CD14-positive monocyte (primary cell): Measurements from ENCODE around the gene CDH12. TPM values are rescaled to one million over a fixed set of nuclear protein-coding genes. Genes with fewer than 3 reads are reported as not detected.

Experiments used
- DNase-seq, 3 donors: peaks; one replicate each; pipeline ENCODE4 v3.0.0-alpha.2; 2011 to 2022
- H2AFZ ChIP-seq: 2 replicates; pipeline ENCODE4 v1.6.0; 2012; ENCODE audit warnings: mild to moderate bottlenecking, low read depth, low read length, inconsistent platforms; ENCODE audit not compliant: insufficient read depth, poor library complexity, severe bottlenecking
- H3K27ac ChIP-seq, 2 donors: 1 replicate in 1 of 2; 2 replicates in 1 of 2; pipeline ENCODE4 v1.5.1; 2012 to 2013; ENCODE audit warnings: low read length in 2 of 2, control low read depth in 1 of 2, inconsistent platforms in 1 of 2, low read depth in 1 of 2, mild to moderate bottlenecking in 1 of 2
- H3K27me3 ChIP-seq, 2 donors: one replicate each; pipeline versions ENCODE4 v1.6.0 to v1.6.1; 2011 to 2013; ENCODE audit warnings: low read length in 2 of 2; ENCODE audit not compliant: control insufficient read depth in 2 of 2, insufficient read depth in 2 of 2
- H3K36me3 ChIP-seq, 2 donors: replicated peaks in 1 of 2; 1 replicate in 1 of 2; 2 replicates in 1 of 2; pipeline versions ENCODE4 v1.5.1 to v1.6.1; 2012 to 2013; ENCODE audit warnings: low read length in 2 of 2, control low read depth in 1 of 2, inconsistent platforms in 1 of 2, mild to moderate bottlenecking in 1 of 2; ENCODE audit not compliant: insufficient read depth in 2 of 2, control insufficient read depth in 1 of 2
- H3K4me1 ChIP-seq, 2 donors: 1 replicate in 1 of 2; 2 replicates in 1 of 2; pipeline versions ENCODE4 v1.5.1 to v1.6.1; 2012 to 2013; ENCODE audit warnings: low read length in 2 of 2, control low read depth in 1 of 2, inconsistent platforms in 1 of 2, mild to moderate bottlenecking in 1 of 2, moderate library complexity in 1 of 2; ENCODE audit not compliant: insufficient read depth in 2 of 2, control insufficient read depth in 1 of 2
- H3K4me2 ChIP-seq: replicated peaks from 2 replicates; pipeline ENCODE3; 2012; ENCODE audit warnings: low read length, moderate library complexity, mild to moderate bottlenecking; ENCODE audit not compliant: poor library complexity, severe bottlenecking; ENCODE audit errors: extremely low read depth
- H3K4me3 ChIP-seq, 3 experiments: fragments of 200-600 bp in 1 of 3; sonication (generic) in 1 of 3; replicated peaks in 1 of 3; 1 replicate in 2 of 3; 2 replicates in 1 of 3; pipeline ENCODE4 v1.5.1; 2011 to 2013; ENCODE audit warnings: low read length in 3 of 3, mild to moderate bottlenecking in 3 of 3, control low read depth in 2 of 3, low read depth in 2 of 3, inconsistent platforms in 1 of 3, moderate library complexity in 1 of 3
- H3K79me2 ChIP-seq: 2 replicates; pipeline ENCODE4 v1.6.0; 2012; ENCODE audit warnings: mild to moderate bottlenecking, control low read depth, inconsistent platforms, low read length, moderate library complexity; ENCODE audit not compliant: insufficient read depth
- H3K9ac ChIP-seq: 2 replicates; pipeline ENCODE4 v1.6.0; 2017; ENCODE audit warnings: low read length, mild to moderate bottlenecking; ENCODE audit not compliant: insufficient read depth, poor library complexity, severe bottlenecking
- H3K9me3 ChIP-seq, 2 donors: replicated peaks in 1 of 2; 1 replicate in 1 of 2; 2 replicates in 1 of 2; pipeline versions ENCODE4 v1.5.1 to v1.6.1; 2012 to 2013; ENCODE audit warnings: low read length in 2 of 2, control low read depth in 1 of 2; ENCODE audit not compliant: control insufficient read depth in 1 of 2, insufficient read depth in 1 of 2
- H4K20me1 ChIP-seq: 2 replicates; pipeline ENCODE4 v1.6.0; 2012; ENCODE audit warnings: mild to moderate bottlenecking, low read length, control low read depth, moderate library complexity; ENCODE audit not compliant: insufficient read depth
- H3K27ac Mint-ChIP-seq, 7 donors: one replicate each; pipeline ENCODE4 v1.8.0; 2020; ENCODE audit warnings: mild to moderate bottlenecking in 7 of 7, mixed read lengths in 7 of 7, moderate library complexity in 6 of 7, inconsistent platforms in 2 of 7
- H3K27me3 Mint-ChIP-seq, 3 donors: one replicate each; pipeline ENCODE4 v1.8.0; 2021 to 2022; ENCODE audit warnings: low read depth in 3 of 3, mild to moderate bottlenecking in 3 of 3, mixed read lengths in 3 of 3, moderate library complexity in 3 of 3, inconsistent platforms in 1 of 3
- H3K36me3 Mint-ChIP-seq, 2 donors: one replicate each; pipeline ENCODE4 v1.8.0; 2020; ENCODE audit warnings: mixed read lengths in 2 of 2, inconsistent platforms in 1 of 2, mild to moderate bottlenecking in 1 of 2
- H3K4me1 Mint-ChIP-seq: one replicate; pipeline ENCODE4 v1.8.0; 2020; ENCODE audit warnings: mild to moderate bottlenecking, mixed read lengths
- H3K4me3 Mint-ChIP-seq, 2 donors: one replicate each; pipeline ENCODE4 v1.8.0; 2020; ENCODE audit warnings: mild to moderate bottlenecking in 2 of 2, mixed read lengths in 2 of 2, moderate library complexity in 1 of 2
- H3K9me3 Mint-ChIP-seq, 7 donors: one replicate each; pipeline ENCODE4 v1.8.0; 2020 to 2022; ENCODE audit warnings: mixed read lengths in 7 of 7, mild to moderate bottlenecking in 6 of 7, moderate library complexity in 6 of 7, inconsistent platforms in 2 of 7
- CTCF ChIP-seq: fragments of 200-600 bp; IDR thresholded peaks from one replicate; pipeline ENCODE4 v1.8.0; 2022; ENCODE audit warnings: antibody characterized with exemption, mild to moderate bottlenecking
- WGBS: methylation state at CpG from one replicate; pipeline ENCODE4 v1.1.5; 2013; ENCODE audit warnings: missing lambda C conversion rate; ENCODE audit not compliant: insufficient coverage; 5-methylcytosine and 5-hydroxymethylcytosine counted together
- intact Hi-C, 2 donors: fragments of 100-400 bp; cut with micrococcal nuclease; formaldehyde crosslinking; loops; one replicate each; pipeline versions ENCODE4 v1.15.0 to v1.15.1; 2023
- polyA plus RNA-seq, 3 donors: library from polyadenylated mRNA; depleted of rRNA in 1 of 3; unstranded in 2 of 3; stranded (reverse) in 1 of 3; fragments of 300-500 nt in 2 of 3; fragments of >200 nt in 1 of 3; fragmentation: Illumina TruSeq in 2 of 3; gene quantifications; 1 replicate in 2 of 3; 2 replicates in 1 of 3; pipeline ENCODE4 v1.2.3, GENCODE V29; 2012 to 2021

CDH12 gene
- polyA plus RNA-seq, 3 donors: not detected

DNA sequence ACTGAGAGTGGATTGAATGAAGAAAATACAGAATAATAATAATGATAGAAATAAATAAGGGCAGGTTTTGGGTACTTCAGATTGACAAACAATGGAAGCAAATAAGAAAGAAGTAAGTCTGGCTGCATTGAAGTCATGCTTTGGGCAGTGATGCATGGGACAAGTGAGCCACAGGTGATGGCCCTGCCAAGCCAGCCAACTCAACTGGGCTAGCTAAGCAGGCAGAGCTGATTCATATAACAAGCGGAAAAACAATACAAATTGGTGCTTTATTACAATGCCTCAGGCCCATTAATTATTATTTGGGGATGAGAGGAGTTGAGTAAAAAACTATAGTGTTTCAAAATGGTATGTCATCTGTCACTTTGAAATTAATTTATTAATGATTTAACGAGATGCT is 502.0 kb downstream of the CDH12 start:
- Histone ChIP-seq H2AFZ (no peak overlapping the region), H4K20me1 (no peaks in the 10 kb centered on the region), H3K9ac (no peak overlapping the region), H3K4me2 (no peak overlapping the region), H3K79me2 (no peaks in the 10 kb centered on the region), H3K27me3 (no peaks in the 10 kb centered on the region), H3K36me3 (no peaks in the 10 kb centered on the region), H3K4me3 (no peak overlapping the region), H3K9me3 (no peaks in the 10 kb centered on the region), H3K27ac (no peak overlapping the region), H3K4me1 (no peaks in the 10 kb centered on the region)
- no peak for DNase-seq
- no peaks in the 10 kb centered on the region for H3K36me3 Mint-ChIP-seq
- WGBS: no CpG with 5 or more reads among the region's 2 CpGs
- no peaks in the 10 kb centered on the region for H3K27me3 Mint-ChIP-seq
- no peak for TF ChIP-seq CTCF
- peaks cover 0 to 3% (median 0%) of the 10 kb centered on the region in 7 donors for H3K9me3 Mint-ChIP-seq
- H3K4me3 Mint-ChIP-seq: no peak overlapping the region
- H3K4me1 Mint-ChIP-seq: no peaks in the 10 kb centered on the region
- H3K27ac Mint-ChIP-seq: no peak overlapping the region
- intact Hi-C loops: no loop called here

DNA sequence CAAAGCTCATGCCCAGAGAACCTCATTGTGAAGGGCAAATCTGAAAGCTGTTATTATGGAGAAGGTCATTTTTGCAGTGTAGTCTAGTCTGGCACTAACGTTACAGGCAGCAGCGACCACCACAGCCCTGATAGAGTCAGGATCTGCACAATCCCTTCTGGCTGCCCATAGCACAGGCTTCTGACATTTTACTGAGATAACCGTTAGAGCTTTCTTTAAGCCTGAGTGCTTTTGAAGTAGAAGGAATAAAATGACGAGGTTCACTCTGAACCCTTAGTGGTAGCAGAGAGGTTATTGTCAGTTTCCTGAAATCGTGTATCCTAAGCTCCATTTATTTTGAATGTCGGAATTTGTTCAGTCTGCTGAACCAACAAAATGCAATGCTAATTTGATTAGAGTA is 505.1 kb downstream of the CDH12 start:
- intact Hi-C loops: no loop called here
- Mint-ChIP-seq H3K27me3 (no peaks in the 10 kb centered on the region), H3K4me3 (no peak overlapping the region), H3K36me3 (no peaks in the 10 kb centered on the region), H3K4me1 (no peaks in the 10 kb centered on the region), H3K9me3 (peaks cover 0 to 3% (median 0%) of the 10 kb centered on the region in 7 donors), H3K27ac (no peak overlapping the region)
- no peak overlapping the region for H3K4me2 ChIP-seq
- no peak overlapping the region for H3K9ac ChIP-seq
- no peaks in the 10 kb centered on the region for H3K9me3 ChIP-seq
- H2AFZ ChIP-seq: no peak overlapping the region
- no peak for TF ChIP-seq CTCF
- DNase-seq: no peak
- H3K27me3 ChIP-seq: no peaks in the 10 kb centered on the region
- WGBS: 83% methylated on average over 4 of the region's 6 CpGs
- H3K4me3 ChIP-seq: no peak overlapping the region
- H3K36me3 ChIP-seq: no peaks in the 10 kb centered on the region
- H3K4me1 ChIP-seq: no peaks in the 10 kb centered on the region
- no peak overlapping the region for H3K27ac ChIP-seq
- no peaks in the 10 kb centered on the region for H4K20me1 ChIP-seq
- no peaks in the 10 kb centered on the region for H3K79me2 ChIP-seq
